ENCODE data around the gene ZSCAN16. TPM values are rescaled to one million over a fixed set of nuclear protein-coding genes. Genes with fewer than 3 reads are reported as not detected.

ZSCAN16 gene
- total and polyA plus RNA-seq, 2 experiments from 2014 or later, result 4.7 to 12.9 TPM

DNA sequence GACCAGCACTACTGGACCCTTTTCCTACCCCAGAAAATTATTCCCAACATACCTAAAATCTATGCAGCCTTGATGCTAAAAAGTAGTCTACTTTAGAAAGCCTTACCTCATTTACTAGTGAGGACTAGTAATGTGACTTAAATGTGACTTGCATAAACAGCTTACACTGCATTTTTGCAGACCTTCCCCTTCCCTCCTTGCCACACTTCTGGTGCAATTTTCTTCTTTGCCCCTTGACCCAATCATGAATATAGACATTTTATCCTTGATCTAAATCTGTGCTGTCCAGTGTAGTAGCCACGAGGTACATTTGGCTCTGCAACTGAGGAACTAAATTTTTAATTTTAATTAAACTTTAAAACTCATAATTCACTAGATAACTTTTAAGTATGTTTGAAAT lies 10.3 kb downstream of the ZSCAN16 start (continued):
- TF ChIP-seq ZNF462 (CRISPR knock-in tag; IDR thresholded peaks at IDR 0.05), result no peak
- no peak for TF ChIP-seq NANOG (IDR thresholded peaks at IDR 0.05; ENCODE audit: borderline replicate concordance)

GRCh38 chr6:28135393-28135792 lies 11.0 kb downstream of the ZSCAN16 start:
- H3K27ac ChIP-seq (ENCODE audit: low read depth), result no peak overlapping the region
- Mint-ChIP-seq H3K4me3 (peak overlapping the region; percentile 96), H3K27ac (no peak overlapping the region), H3K4me1 (peaks cover 17% of the 10 kb centered on the region), H3K27me3 (ENCODE audit: insufficient read depth, low read depth, poor library complexity) (peaks cover 5% of the 10 kb centered on the region), H3K36me3 (ENCODE audit: low read depth) (no peaks in the 10 kb centered on the region), H3K9me3 (no peaks in the 10 kb centered on the region)
- H2AFZ ChIP-seq, result no peak overlapping the region
- H3K36me3 ChIP-seq (ENCODE audit: insufficient read depth), result no peaks in the 10 kb centered on the region; the same call in 1 of the 2 replicates
- H3K27me3 ChIP-seq (ENCODE audit: insufficient read depth), result peaks cover 18% of the 10 kb centered on the region; the same call in 1 of the 2 replicates
- no peaks in the 10 kb centered on the region; the same call in 1 of the 2 replicates for H4K20me1 ChIP-seq (replicated peaks; ENCODE audit: insufficient read depth)
- peaks cover 40% of the 10 kb centered on the region for H3K79me2 ChIP-seq (replicated peaks; ENCODE audit: insufficient read depth)
- ATAC-seq (no peak), DNase-seq (ENCODE audit: low spot score) (no peak)
- no peaks in the 10 kb centered on the region for H3F3A ChIP-seq (replicated peaks; ENCODE audit: low read depth)
- no peaks in the 10 kb centered on the region for H3K9me2 ChIP-seq (ENCODE audit: insufficient read depth)
- H3K4me3 ChIP-seq, result peak overlapping the region; percentile 86
- H3K4me2 ChIP-seq, result peak overlapping the region; percentile 98
- H3K4me1 ChIP-seq (ENCODE audit: insufficient read depth), result peaks cover 12% of the 10 kb centered on the region
- TF ChIP-seq EZH2 (IDR thresholded peaks at IDR 0.05; ENCODE audit: low read depth, unreplicated experiment) (no peak), POLR2AphosphoS5 (IDR thresholded peaks at IDR 0.05; ENCODE audit: low read depth) (no peak), ZNF114 (CRISPR knock-in tag; IDR thresholded peaks at IDR 0.05) (no peak), REST (IDR thresholded peaks at IDR 0.05; ENCODE audit: unreplicated experiment) (no peak), NANOG (IDR thresholded peaks at IDR 0.05; ENCODE audit: borderline replicate concordance) (no peak), STAT1 (IDR thresholded peaks at IDR 0.05; ENCODE audit: unreplicated experiment) (no peak), JUNB (IDR thresholded peaks at IDR 0.05; ENCODE audit: unreplicated experiment) (no peak), EZH2phosphoT487 (IDR thresholded peaks at IDR 0.05; ENCODE audit: unreplicated experiment) (no peak)
- TF ChIP-seq, protein P1, sequence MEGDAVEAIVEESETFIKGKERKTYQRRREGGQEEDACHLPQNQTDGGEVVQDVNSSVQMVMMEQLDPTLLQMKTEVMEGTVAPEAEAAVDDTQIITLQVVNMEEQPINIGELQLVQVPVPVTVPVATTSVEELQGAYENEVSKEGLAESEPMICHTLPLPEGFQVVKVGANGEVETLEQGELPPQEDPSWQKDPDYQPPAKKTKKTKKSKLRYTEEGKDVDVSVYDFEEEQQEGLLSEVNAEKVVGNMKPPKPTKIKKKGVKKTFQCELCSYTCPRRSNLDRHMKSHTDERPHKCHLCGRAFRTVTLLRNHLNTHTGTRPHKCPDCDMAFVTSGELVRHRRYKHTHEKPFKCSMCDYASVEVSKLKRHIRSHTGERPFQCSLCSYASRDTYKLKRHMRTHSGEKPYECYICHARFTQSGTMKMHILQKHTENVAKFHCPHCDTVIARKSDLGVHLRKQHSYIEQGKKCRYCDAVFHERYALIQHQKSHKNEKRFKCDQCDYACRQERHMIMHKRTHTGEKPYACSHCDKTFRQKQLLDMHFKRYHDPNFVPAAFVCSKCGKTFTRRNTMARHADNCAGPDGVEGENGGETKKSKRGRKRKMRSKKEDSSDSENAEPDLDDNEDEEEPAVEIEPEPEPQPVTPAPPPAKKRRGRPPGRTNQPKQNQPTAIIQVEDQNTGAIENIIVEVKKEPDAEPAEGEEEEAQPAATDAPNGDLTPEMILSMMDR (conservative IDR thresholded peaks at IDR 0.05; ENCODE audit: low read depth in 2 of 2), result no peak
